ENCODE measurements around the gene KCNJ15. TPM values are rescaled to one million over a fixed set of nuclear protein-coding genes. Genes with fewer than 3 reads are reported as not detected.

Gene KCNJ15
- total and polyA plus RNA-seq, 2 donors (not counting 1 experiment from before 2014, with no cell fraction given) = not detected

GRCh38 chr21:38211321-38211720 is 45.5 kb upstream of the KCNJ15 start:
- H3K4me3 ChIP-seq (ENCODE audit: control extremely low read depth in 1 of 5, extremely low read depth in 1 of 5, insufficient read depth in 1 of 5, low read depth in 2 of 5, low read length in 4 of 5) = no peak overlapping the region
- H3K4me1 Mint-ChIP-seq = no peaks in the 10 kb centered on the region
- H3K9me3 ChIP-seq (ENCODE audit: control extremely low read depth in 1 of 3, control insufficient read depth in 2 of 3, insufficient read depth in 1 of 3, low read length in 2 of 3) = peaks cover 0 to 1% (median 0%) of the 10 kb centered on the region in 3 donors
- H3K27me3 ChIP-seq (replicated peaks in 1 of 4; ENCODE audit: control extremely low read depth in 1 of 4, control insufficient read depth in 3 of 4, insufficient read depth in 4 of 4, low read length in 3 of 4) = no peaks in the 10 kb centered on the region
- ATAC-seq (ENCODE audit: low read depth) (no peak), DNase-seq (no peak)
- H3K9ac ChIP-seq (ENCODE audit: low read length) = no peak overlapping the region
- H2AFZ ChIP-seq (ENCODE audit: insufficient read depth, low read depth, low read length, poor library complexity, severe bottlenecking) = no peak overlapping the region
- ChIA-PET POLR2A (no interaction called here), CTCF (no interaction called here)
- intact Hi-C loops (cut with micrococcal nuclease) = loop anchor here (10.0 kb wide), 1 partner anchor 57 kb away; no protein-coding TSS in a partner anchor
- no peaks in the 10 kb centered on the region for H3K4me1 ChIP-seq (ENCODE audit: control insufficient read depth in 2 of 2, insufficient read depth in 2 of 2, low read length in 2 of 2)
- H3K4me2 ChIP-seq (replicated peaks; ENCODE audit: low read depth, low read length, poor library complexity, severe bottlenecking) = no peak overlapping the region
- H3K36me3 ChIP-seq (replicated peaks in 1 of 2; ENCODE audit: control extremely low read depth in 1 of 2, control insufficient read depth in 1 of 2, extremely low read depth in 1 of 2, insufficient read depth in 2 of 2, low read length in 1 of 2) = no peaks in the 10 kb centered on the region
- H4K20me1 ChIP-seq (ENCODE audit: control insufficient read depth, insufficient read depth, low read length, poor library complexity, severe bottlenecking) = no peaks in the 10 kb centered on the region
- H3K4me3 Mint-ChIP-seq = no peak overlapping the region
- H3K9me3 Mint-ChIP-seq (ENCODE audit: insufficient read depth) = no peaks in the 10 kb centered on the region
- peaks cover 4% of the 10 kb centered on the region for H3K27me3 Mint-ChIP-seq
- no peak overlapping the region for H3K27ac Mint-ChIP-seq
- 100% methylated on average over 2 of the region's 3 CpGs for WGBS (ENCODE audit: insufficient coverage)
- no peak for TF ChIP-seq EZH2 (IDR thresholded peaks at IDR 0.05; ENCODE audit: borderline replicate concordance, insufficient read depth, low read depth, low read length, poor library complexity, severe bottlenecking)
- TF ChIP-seq CTCF (IDR thresholded peaks at IDR 0.05) = no peak
- H3K27ac ChIP-seq (ENCODE audit: low read length in 2 of 2) = no peak overlapping the region
- H3K79me2 ChIP-seq (ENCODE audit: control insufficient read depth, insufficient read depth, low read length) = no peaks in the 10 kb centered on the region

GRCh38 chr21:38212706-38213105 is 44.1 kb upstream of the KCNJ15 start:
- TF ChIP-seq EZH2 (IDR thresholded peaks at IDR 0.05; ENCODE audit: borderline replicate concordance, insufficient read depth, low read depth, low read length, poor library complexity, severe bottlenecking) (no peak), CTCF (IDR thresholded peaks at IDR 0.05) (no peak)
- no peaks in the 10 kb centered on the region for H3K4me1 ChIP-seq (ENCODE audit: control insufficient read depth in 2 of 2, insufficient read depth in 2 of 2, low read length in 2 of 2)
- no peak overlapping the region for H3K4me3 ChIP-seq (ENCODE audit: control extremely low read depth in 1 of 5, extremely low read depth in 1 of 5, insufficient read depth in 1 of 5, low read depth in 2 of 5, low read length in 4 of 5)
- no peak overlapping the region for H3K27ac ChIP-seq (ENCODE audit: low read length in 2 of 2)
- Mint-ChIP-seq H3K9me3 (ENCODE audit: insufficient read depth) (no peaks in the 10 kb centered on the region), H3K4me1 (no peaks in the 10 kb centered on the region), H3K27me3 (peaks cover 4% of the 10 kb centered on the region), H3K27ac (no peak overlapping the region), H3K4me3 (no peak overlapping the region)
- H3K27me3 ChIP-seq (replicated peaks in 1 of 4; ENCODE audit: control extremely low read depth in 1 of 4, control insufficient read depth in 3 of 4, insufficient read depth in 4 of 4, low read length in 3 of 4) = no peaks in the 10 kb centered on the region
- DNase-seq = no peak
- no peak overlapping the region for H3K9ac ChIP-seq (ENCODE audit: low read length)
- no peaks in the 10 kb centered on the region for H4K20me1 ChIP-seq (ENCODE audit: control insufficient read depth, insufficient read depth, low read length, poor library complexity, severe bottlenecking)
- WGBS (ENCODE audit: insufficient coverage) = 100% methylated on average over 1 of the region's 6 CpGs
- H3K36me3 ChIP-seq (replicated peaks in 1 of 2; ENCODE audit: control extremely low read depth in 1 of 2, control insufficient read depth in 1 of 2, extremely low read depth in 1 of 2, insufficient read depth in 2 of 2, low read length in 1 of 2) = no peaks in the 10 kb centered on the region
- intact Hi-C loops (cut with micrococcal nuclease) = loop anchor here (10.0 kb wide), 1 partner anchor 58 kb away; no protein-coding TSS in a partner anchor
- no peaks in the 10 kb centered on the region for H3K79me2 ChIP-seq (ENCODE audit: control insufficient read depth, insufficient read depth, low read length)
- peaks cover 0 to 1% (median 0%) of the 10 kb centered on the region in 3 donors for H3K9me3 ChIP-seq (ENCODE audit: control extremely low read depth in 1 of 3, control insufficient read depth in 2 of 3, insufficient read depth in 1 of 3, low read length in 2 of 3)
- ATAC-seq (ENCODE audit: low read depth) = no peak
- ChIA-PET CTCF (no interaction called here), POLR2A (no interaction called here)
- H3K4me2 ChIP-seq (replicated peaks; ENCODE audit: low read depth, low read length, poor library complexity, severe bottlenecking) = no peak overlapping the region
- no peak overlapping the region for H2AFZ ChIP-seq (ENCODE audit: insufficient read depth, low read depth, low read length, poor library complexity, severe bottlenecking)

Measured in B cell (primary cell).